GM15510 (cell line): ENCODE results near the gene MCF2L2.
A peak's percentile ranks its signal among the peaks of the same experiment; 100 is the strongest.

ENCODE experiments used
- POLR2A ChIP-seq: IDR thresholded peaks from 3 replicates; pipeline ENCODE4 v1.6.1; 2011; ENCODE audit warnings: borderline replicate concordance; ENCODE audit not compliant: insufficient read length; ENCODE audit errors: extremely low read depth

MCF2L2 gene

DNA sequence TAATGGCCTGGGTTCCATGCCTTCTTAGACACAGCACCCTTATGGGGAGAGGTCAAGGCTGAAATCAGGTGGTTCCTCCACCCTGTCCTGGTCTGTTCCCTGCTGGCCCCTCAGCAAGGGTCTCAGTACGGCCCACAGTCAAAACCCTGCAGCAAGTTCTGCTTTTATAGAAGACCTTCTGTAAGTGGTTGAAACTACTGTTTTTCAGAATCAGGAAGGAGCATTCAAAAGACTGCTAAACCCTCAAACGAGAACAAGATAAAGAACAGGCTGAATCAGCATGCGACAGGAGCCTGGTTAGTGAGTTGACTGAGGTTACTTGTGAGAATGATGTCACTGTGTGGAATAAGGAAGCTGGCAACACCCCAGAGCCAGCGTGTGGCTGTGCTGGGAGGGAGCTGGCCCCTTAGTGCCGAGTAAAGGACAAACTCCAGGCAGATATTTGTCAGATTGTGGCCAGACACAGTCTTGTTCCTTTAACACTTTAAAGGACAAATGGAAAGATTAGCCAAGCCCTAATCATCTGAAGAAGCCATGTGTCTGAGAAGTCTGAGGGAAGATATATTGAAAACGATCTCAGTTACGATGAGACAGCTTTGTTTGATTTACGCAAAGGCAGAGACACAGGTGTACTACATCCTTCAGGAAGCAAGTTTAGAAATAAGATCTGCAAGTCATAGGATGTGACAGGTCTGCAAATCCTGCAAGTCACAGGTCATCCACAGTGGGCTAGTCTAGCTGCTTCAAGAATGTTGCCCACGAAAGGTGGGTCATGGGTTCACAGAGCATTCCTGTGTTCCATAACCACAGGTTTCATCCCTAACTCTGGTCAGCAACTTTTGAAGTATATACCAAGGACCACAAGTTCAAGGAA, 121.4 kb downstream of the MCF2L2 start:
- no peak for TF ChIP-seq POLR2A

DNA sequence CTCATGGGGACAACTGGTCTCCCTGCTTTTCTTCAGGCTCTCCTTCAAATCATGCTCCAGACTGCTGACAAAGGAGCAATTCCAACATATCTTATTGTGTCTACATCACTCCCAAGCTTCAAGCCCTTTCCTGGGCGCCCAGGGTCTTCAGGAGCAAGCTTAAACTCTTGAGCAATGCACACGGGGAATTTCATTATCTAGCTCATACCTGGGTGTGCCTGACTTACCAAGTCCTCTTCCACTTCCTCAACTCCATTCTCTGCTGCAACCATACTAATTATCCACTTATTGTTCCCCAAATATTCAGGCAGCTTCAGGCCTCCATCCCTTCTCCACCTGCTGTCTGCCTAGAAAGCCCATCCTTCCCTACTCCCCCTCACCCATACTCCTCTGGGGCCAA, 124.7 kb downstream of the MCF2L2 start:
- no peak for TF ChIP-seq POLR2A

DNA sequence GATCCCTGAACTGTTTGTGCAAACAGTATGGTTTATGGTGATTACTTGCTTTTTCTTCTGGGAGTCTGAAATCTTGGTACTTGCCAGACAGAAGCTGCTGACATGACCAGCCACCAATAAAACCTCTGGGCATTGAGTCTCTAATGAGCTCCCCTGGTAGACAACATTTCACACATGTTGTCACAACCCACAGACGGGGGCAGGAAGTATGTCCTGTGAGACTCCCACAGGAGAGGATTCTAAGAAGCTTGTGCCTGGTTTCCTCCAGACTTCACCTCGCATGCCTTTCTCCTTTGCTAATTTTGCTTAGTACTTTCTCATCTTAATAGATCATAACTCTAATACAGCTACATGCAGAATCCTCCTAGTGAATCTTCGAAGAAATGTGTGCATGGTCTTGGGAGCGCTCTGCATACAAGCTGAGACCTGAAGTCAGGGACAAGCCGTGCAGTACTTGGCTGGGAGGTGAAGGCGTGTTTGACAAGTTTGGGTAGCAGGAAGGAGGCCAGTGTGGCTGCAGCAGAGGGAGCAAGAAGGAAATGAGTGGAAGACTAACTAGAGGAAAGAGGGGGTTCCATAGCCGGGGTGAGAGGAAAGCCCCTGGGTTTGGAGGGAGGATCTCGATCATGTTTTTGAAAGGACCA, 126.4 kb downstream of the MCF2L2 start:
- TF ChIP-seq POLR2A: no peak

DNA sequence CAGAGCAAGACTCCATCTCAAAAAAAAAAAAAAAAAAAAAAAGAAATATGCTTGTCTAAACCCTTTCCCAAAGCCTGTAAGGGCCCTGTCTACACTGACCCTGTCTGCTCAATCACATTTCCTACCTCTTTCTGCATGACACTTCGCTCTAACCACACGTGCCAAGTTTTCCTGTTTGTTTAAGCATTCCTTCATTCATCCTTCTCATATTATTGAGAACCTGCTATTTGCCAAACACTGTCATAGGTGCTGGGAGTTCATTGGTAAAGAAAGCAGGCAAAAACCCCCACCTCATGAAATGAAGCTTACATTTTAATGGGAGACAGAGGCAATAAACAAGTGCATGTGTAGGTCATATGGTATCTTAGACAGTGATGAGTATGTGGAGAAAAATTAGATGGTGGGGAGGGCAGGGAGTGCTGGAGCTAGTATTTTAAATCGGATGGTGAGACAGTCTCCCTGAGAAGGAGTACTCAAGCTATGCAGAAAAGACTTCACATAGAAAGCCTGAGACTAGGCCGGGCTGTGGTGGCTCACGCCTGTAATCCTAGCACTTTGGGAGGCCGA, 127.3 kb downstream of the MCF2L2 start:
- no peak for TF ChIP-seq POLR2A

DNA sequence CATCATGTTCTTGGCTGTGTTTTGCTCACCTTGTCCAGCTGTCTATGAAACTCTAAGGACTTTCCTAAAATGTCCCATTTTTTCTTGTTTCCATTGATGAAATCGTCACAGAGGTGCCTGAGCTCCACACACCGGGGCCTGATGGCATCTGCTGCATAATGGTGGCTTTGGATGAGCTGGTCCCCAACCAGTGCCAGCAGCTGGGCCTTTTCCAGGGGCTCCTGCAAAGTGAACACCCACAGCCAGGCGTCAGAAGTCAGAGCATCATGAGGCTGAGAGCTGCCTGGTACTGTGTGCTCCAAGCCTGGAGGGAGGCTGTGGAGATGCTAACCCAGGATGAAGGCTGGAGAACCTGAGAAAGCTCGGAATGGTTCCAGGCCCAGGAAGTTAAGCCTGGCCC, 128.4 kb downstream of the MCF2L2 start:
- TF ChIP-seq POLR2A: no peak

GRCh38 chr3:183298701-183299153, 129.7 kb downstream of the MCF2L2 start:
- TF ChIP-seq POLR2A: no peak

DNA sequence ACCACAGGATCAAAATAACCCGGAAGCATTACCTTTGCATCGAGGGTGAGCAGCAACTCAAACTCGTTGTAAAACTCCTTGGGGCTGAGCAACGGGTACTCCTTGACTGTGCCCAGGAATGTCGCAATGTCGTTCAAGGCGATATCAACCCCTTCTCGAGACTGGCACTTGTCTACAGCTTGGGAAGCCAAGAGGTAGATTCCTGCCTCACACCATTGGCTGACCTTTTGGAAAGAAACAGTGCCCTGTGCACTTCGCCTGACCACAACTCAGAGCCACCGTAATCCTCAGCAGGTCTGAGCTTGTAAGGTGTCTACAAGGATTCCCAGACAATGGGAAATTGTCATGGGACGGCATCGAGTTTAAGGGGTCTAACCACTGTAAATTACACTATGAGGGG, 131.5 kb downstream of the MCF2L2 start:
- TF ChIP-seq POLR2A: no peak

DNA sequence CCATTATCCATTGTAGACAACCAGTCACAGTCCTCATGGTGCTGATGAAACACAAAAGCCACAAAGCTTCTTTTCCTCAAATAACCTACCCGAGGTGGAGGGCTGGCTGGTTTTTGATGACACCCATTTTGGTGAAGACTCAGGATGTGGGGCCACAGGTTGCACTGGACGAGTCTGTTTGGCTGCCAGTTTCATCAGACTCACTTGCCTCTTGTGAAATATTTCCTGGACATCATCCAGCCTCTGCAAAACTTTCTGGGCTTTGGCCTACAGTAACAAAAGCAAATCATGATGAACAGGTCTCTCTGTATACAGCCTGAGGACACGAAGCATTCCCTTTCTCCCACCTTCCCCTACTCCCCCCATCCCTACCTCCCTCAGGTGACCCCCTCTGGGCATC, 133.2 kb downstream of the MCF2L2 start:
- no peak for TF ChIP-seq POLR2A

- no peak for TF ChIP-seq POLR2A
These were observed 134.5 kb downstream of the MCF2L2 start for GRCh38 chr3:183293966-183294365.

DNA sequence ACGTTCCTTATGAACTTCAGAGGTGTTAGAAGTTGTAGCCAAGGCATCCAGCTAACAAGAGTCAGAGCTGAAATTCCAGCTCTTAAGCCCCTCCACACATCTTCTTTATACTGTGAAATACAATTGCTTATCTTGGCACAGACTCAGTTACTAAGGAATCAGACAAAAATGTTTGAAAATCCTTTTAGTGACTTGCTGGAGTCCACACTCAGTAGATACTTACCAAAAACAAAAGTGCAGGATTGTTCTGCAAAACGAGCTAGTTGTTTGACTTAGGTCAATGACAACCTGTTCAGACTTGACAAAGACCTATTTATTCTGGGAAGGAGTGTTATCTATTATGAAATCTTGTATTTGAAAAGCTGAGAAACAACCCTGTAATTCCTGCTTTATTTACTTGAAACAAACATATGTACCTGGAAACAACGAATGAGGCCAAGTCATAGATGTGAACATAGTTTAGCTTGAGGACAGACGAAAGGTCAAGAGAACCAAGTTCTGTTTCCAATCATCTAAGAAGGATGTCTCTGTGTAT, 136.9 kb downstream of the MCF2L2 start:
- no peak for TF ChIP-seq POLR2A

GRCh38 chr3:183290216-183290615, 138.2 kb downstream of the MCF2L2 start:
- TF ChIP-seq POLR2A: no peak

DNA sequence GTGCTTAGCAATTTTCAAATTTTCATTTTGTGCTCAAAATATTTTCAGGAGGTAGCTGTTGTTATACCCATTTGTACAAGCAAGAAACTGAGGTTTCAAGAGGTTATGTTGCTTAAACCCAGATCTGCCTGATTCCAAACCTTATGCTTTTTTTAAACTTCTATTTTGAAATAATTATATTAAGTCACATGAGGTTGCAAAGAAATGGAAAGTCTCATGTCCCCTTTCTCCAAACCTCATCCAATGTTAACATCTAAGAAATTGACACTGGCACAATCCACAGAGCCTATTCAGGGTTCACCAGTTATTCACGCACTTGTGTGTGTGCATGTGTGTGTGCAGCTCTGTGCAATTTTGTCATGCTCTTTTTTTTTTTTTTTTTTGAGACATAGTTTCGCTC, 140.3 kb downstream of the MCF2L2 start:
- no peak for TF ChIP-seq POLR2A

DNA sequence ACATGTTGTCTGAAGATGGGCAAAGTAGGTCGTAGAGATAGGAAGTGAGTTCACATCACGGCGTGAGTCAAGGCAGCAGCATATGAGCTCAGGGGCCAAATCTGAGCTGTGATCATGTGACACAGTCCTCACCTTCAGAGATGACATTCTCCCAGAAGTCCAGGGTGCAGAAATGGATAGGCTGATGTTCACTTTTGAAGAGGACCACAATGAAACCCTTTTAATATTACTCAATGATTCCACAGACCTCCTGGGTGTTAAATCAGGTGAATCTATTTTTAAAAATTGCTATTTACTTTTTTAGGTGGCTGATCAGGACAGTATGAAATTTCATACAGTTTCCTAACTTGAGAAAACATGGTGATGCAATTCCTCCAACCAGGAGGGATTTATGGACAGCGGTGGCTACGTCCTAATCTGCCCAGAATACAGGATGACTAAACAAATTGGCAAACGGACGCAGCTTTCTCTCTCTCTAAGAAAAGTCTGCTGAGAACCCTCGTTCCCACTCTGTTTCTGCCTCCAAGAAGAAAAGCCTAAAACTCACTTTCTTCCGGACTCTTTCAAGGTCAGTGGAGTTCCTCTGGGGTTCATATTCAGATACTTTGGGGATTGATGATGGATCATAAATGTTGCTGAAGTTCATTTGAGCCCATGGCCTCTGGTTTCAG, 141.0 kb downstream of the MCF2L2 start:
- no peak for TF ChIP-seq POLR2A

DNA sequence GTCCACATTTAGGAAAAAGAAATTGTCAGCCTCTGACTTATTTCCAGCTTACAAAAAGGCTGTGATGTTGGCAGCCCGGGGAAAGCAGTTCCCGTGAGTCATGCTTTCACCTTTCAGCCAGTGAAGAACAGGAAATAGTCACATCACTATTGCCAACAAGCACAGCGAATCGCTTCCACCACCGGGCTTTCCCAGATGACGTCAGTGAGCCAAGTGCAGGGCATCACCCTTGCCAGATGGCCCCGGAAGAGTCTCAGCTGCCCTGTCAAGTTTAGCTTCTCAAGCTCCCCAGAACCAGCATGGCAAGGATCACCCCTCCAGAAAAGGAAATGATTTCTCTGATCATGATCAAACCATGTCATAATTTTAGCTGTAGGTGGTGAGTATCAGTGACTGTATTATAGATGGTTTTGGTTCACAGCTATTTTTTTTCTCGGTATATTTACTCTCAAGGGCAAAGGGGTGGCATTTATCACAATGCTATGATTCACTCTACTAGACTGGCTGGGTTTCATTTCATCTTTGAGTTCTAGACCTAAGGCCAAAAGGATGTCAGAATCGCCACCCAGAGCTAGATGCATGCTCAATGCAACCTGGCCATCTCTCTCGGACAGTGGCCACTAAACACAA, 142.5 kb downstream of the MCF2L2 start:
- peak; percentile 19 for TF ChIP-seq POLR2A
